NT2/D1 (cell line): ENCODE data around the gene NAPG.

Experiments used
- DNase-seq: peaks from one replicate; pipeline ENCODE4 v3.0.0-alpha.2; 2011; ENCODE audit warnings: low read depth, low spot score
- H3K27me3 ChIP-seq: 2 replicates; pipeline ENCODE4 v1.6.0; 2011; ENCODE audit warnings: mild to moderate bottlenecking; ENCODE audit not compliant: insufficient read length, insufficient read depth
- H3K36me3 ChIP-seq: 2 replicates; pipeline ENCODE4 v1.6.1; 2011; ENCODE audit warnings: mild to moderate bottlenecking, low read length, mixed read lengths; ENCODE audit not compliant: insufficient read depth, insufficient read length
- H3K4me1 ChIP-seq: 2 replicates; pipeline ENCODE4 v1.5.1; 2011; ENCODE audit not compliant: insufficient read depth, insufficient read length
- H3K4me3 ChIP-seq: 2 replicates; pipeline ENCODE4 v1.5.1; 2011; ENCODE audit warnings: low read depth; ENCODE audit not compliant: insufficient read length
- H3K9ac ChIP-seq: 2 replicates; pipeline ENCODE4 v1.6.0; 2011; ENCODE audit warnings: low read depth; ENCODE audit not compliant: insufficient read length
- H3K9me3 ChIP-seq: 2 replicates; pipeline ENCODE4 v1.5.1; 2011; ENCODE audit warnings: mild to moderate bottlenecking, low read length; ENCODE audit not compliant: insufficient read depth
- SUZ12 ChIP-seq: IDR thresholded peaks from 2 replicates; pipeline ENCODE4 v1.6.1; 2011; ENCODE audit not compliant: insufficient read length, insufficient read depth; ENCODE audit errors: extremely low read depth
- YY1 ChIP-seq: IDR thresholded peaks from 2 replicates; pipeline ENCODE4 v1.6.1; 2011; ENCODE audit not compliant: insufficient read length, insufficient read depth
- ZNF274 ChIP-seq: IDR thresholded peaks from 2 replicates; pipeline ENCODE4 v1.6.1; 2011; ENCODE audit warnings: mild to moderate bottlenecking, low read depth, low read length

Gene NAPG

GRCh38 chr18:10514082-10514481, 11.7 kb upstream of the NAPG start:
- Histone ChIP-seq H3K9me3 (no peaks in the 10 kb centered on the region), H3K4me1 (no peaks in the 10 kb centered on the region), H3K4me3 (no peak overlapping the region), H3K36me3 (no peaks in the 10 kb centered on the region), H3K9ac (no peak overlapping the region), H3K27me3 (no peaks in the 10 kb centered on the region)
- no peak for TF ChIP-seq ZNF274
- TF ChIP-seq YY1, result no peak
- TF ChIP-seq SUZ12, result no peak
- no peak for DNase-seq

- DNase-seq, result no peak
- Histone ChIP-seq H3K36me3 (no peaks in the 10 kb centered on the region), H3K27me3 (no peaks in the 10 kb centered on the region), H3K4me1 (no peaks in the 10 kb centered on the region), H3K4me3 (no peak overlapping the region), H3K9me3 (no peaks in the 10 kb centered on the region), H3K9ac (no peak overlapping the region)
- no peak for TF ChIP-seq YY1
- TF ChIP-seq ZNF274, result no peak
- no peak for TF ChIP-seq SUZ12
These were observed 11.2 kb upstream of the NAPG start for GRCh38 chr18:10514601-10515000.

- H3K27me3 ChIP-seq, result no peaks in the 10 kb centered on the region
- no peaks in the 10 kb centered on the region for H3K4me1 ChIP-seq
- no peak for DNase-seq
- H3K9ac ChIP-seq, result no peak overlapping the region
- H3K9me3 ChIP-seq, result no peaks in the 10 kb centered on the region
- no peak overlapping the region for H3K4me3 ChIP-seq
- H3K36me3 ChIP-seq, result no peaks in the 10 kb centered on the region
- TF ChIP-seq ZNF274 (no peak), YY1 (no peak), SUZ12 (no peak)
These were observed 10.4 kb upstream of the NAPG start for GRCh38 chr18:10515456-10515855.

- no peak overlapping the region for H3K9ac ChIP-seq
- H3K4me1 ChIP-seq, result no peaks in the 10 kb centered on the region
- H3K27me3 ChIP-seq, result no peaks in the 10 kb centered on the region
- H3K4me3 ChIP-seq, result no peak overlapping the region
- no peaks in the 10 kb centered on the region for H3K9me3 ChIP-seq
- TF ChIP-seq ZNF274, result no peak
- no peak for TF ChIP-seq YY1
- no peak for TF ChIP-seq SUZ12
- H3K36me3 ChIP-seq, result no peaks in the 10 kb centered on the region
- DNase-seq, result no peak
These were observed 9.7 kb upstream of the NAPG start for GRCh38 chr18:10516078-10516477.

- Histone ChIP-seq H3K9ac (no peak overlapping the region), H3K27me3 (no peaks in the 10 kb centered on the region), H3K36me3 (no peaks in the 10 kb centered on the region), H3K9me3 (no peaks in the 10 kb centered on the region), H3K4me1 (no peaks in the 10 kb centered on the region), H3K4me3 (no peak overlapping the region)
- TF ChIP-seq ZNF274, result no peak
- no peak for TF ChIP-seq SUZ12
- TF ChIP-seq YY1, result no peak
- no peak for DNase-seq
These were observed 7.1 kb upstream of the NAPG start for GRCh38 chr18:10518595-10519255.

- no peaks in the 10 kb centered on the region for H3K36me3 ChIP-seq
- H3K4me3 ChIP-seq, result no peak overlapping the region
- no peak for TF ChIP-seq ZNF274
- no peak for TF ChIP-seq YY1
- no peak for TF ChIP-seq SUZ12
- no peak for DNase-seq
- no peak overlapping the region for H3K9ac ChIP-seq
- no peaks in the 10 kb centered on the region for H3K4me1 ChIP-seq
- no peaks in the 10 kb centered on the region for H3K27me3 ChIP-seq
- no peaks in the 10 kb centered on the region for H3K9me3 ChIP-seq
These were observed 6.5 kb upstream of the NAPG start for GRCh38 chr18:10519366-10519765.

- H3K9ac ChIP-seq, result no peak overlapping the region
- H3K27me3 ChIP-seq, result no peaks in the 10 kb centered on the region
- no peaks in the 10 kb centered on the region for H3K36me3 ChIP-seq
- H3K4me3 ChIP-seq, result no peak overlapping the region
- TF ChIP-seq ZNF274, result no peak
- TF ChIP-seq SUZ12, result no peak
- TF ChIP-seq YY1, result no peak
- DNase-seq, result peak; percentile 65
- no peaks in the 10 kb centered on the region for H3K9me3 ChIP-seq
- no peaks in the 10 kb centered on the region for H3K4me1 ChIP-seq
These were observed 5.6 kb upstream of the NAPG start for GRCh38 chr18:10519999-10520935.
